Activated CD4-positive, CD25-positive, alpha-beta regulatory T cell treated with anti-CD3 and anti-CD28 coated beads, Interleukin-2, amount 50 U/mL, for 72 hours (primary cell): Measurements from ENCODE around the gene CREBL2.
"Not testable (repeated sequence)": the region's sequence is repeated elsewhere in the genome, so short reads cannot be mapped to it uniquely, and the experiment has no call there.

Experiments used
- DNase-seq: peaks from one replicate; pipeline ENCODE4 v3.0.0; 2021

CREBL2 gene

GRCh38 chr12:12611512-12612306 is at the start of gene CREBL2:
TSS of gene CREBL2 (plus strand) at chr12:12611876. CDS start at chr12:12612173, 297 bp downstream.
- peak; percentile 81 for DNase-seq

DNA sequence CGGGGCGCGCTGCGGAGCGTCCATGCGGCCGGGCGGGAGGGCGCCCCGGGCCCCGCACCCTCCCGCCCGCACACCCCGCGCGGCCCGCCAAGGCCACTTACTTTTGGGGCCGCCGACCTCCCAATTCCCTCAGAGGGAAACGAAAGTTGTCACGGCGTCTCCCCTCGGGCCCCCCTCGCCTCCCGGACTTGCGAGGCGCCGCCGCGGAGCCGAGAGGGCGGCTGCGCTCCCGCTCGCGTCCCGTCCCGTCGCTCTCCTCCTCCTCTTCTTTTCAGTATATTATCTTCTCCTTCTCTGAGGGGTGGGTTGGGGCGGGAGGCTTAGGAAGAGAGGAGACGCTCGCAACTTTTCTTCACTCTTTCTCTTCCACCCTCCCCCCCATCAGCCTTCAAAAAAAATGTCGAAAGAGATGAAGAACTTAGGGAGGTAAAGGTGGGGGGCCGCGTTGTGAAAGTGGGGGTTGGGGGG is 49.6 kb upstream of the CREBL2 start:
- DNase-seq = no peak

DNA sequence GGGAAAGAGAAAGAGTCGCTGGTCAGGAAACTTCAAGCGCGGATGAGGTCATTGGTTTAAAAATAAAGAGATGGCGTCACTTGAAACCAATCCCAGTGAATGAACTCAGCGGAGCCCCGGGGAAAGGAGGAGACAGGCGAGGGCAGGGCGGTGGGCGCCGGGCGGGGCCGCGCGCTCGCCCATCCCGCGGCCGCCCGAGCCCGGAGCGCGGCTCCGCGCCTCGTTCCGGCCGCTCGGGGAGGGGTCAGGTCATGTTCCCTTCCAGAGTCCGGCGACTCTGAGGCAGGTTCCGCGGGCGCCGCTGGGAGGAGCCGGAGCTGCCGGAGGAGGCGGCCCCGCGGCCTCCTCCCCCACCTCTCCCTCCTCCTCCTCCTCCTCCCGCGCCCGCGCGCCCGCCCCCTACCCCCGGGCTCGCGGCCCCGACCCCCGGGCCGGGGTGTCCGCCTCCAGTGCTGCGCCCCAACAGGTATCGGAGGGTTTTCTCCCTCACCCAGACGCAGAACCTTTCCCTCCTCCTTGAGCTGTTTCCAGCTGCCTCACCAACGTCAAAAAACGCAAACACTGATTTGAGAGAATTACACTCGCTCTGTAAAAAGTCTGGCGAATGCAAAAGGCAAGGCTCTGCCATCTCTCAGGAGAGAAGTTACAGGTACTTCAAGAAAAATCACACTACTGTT is 49.0 kb upstream of the CREBL2 start, which contains the start of gene DUSP16:
DUSP16 (minus strand) TSS at position 279 of the 677 bp plus-strand sequence. CDS start 41,765 bp downstream, outside the sequence.
- DNase-seq = peak; percentile 78

GRCh38 chr12:12563290-12563928 is 48.3 kb upstream of the CREBL2 start:
- DNase-seq = no peak

DNA sequence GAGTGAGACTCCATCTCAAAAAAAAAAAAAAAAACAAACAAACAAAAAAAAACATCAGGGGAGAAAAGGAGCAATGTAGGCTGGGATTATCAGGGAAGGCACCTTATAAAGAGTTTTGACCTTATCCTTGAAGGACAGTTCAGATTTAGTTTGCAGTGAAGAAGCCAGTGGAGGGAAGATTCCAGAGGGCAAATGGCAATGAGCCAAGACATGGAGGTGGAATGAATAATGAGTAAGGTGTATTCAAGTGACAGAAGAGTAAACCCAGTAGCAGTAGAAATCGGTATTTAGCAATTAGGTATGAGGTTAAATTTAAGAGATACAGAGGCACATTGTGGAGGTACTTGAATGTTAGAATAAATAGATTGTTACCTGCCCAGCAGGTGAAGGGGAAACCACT is 46.8 kb upstream of the CREBL2 start:
- no peak for DNase-seq

DNA sequence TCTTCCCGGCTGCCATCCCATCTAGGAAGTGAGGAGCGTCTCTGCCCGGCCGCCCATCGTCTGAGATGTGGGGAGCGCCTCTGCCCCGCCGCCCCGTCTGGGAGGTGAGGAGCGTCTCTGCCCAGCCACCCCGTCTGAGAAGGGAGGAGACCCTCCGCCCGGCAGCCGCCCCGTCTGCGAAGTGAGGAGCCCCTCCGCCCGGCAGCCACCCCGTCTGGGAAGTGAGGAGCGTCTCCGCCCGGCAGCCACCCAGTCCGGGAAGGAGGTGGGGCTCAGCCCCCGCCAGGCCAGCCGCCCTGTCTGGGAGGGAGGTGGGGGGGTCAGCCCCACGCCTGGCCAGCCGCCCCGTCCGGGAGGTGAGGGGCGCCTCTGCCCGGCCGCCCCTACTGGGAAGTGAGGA is 45.7 kb upstream of the CREBL2 start:
- not testable (repeated sequence) for DNase-seq

DNA sequence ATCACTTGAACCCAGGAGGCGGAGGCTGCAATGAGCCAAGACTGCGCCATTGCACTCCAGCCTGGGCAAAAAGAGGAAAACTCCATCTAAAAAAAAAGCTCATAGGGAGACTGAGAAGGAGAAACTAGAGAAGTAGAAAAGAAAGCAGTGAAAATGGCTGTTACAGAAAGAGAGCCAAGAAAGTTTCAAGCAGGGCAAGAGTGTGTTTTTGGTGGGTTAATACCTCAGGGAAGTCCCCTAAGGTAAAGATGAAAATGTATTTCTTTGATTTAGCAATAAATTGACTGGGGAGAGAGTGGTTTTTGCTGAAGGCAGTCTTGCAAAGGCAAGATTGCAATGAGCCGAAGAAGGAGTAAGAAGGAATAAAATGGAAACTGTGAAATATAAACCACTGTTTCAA is 39.0 kb upstream of the CREBL2 start:
- DNase-seq = no peak

GRCh38 chr12:12577786-12578185 is 33.9 kb upstream of the CREBL2 start:
- no peak for DNase-seq

- not testable (repeated sequence) for DNase-seq
These were observed 31.0 kb upstream of the CREBL2 start for GRCh38 chr12:12580716-12581115.

DNA sequence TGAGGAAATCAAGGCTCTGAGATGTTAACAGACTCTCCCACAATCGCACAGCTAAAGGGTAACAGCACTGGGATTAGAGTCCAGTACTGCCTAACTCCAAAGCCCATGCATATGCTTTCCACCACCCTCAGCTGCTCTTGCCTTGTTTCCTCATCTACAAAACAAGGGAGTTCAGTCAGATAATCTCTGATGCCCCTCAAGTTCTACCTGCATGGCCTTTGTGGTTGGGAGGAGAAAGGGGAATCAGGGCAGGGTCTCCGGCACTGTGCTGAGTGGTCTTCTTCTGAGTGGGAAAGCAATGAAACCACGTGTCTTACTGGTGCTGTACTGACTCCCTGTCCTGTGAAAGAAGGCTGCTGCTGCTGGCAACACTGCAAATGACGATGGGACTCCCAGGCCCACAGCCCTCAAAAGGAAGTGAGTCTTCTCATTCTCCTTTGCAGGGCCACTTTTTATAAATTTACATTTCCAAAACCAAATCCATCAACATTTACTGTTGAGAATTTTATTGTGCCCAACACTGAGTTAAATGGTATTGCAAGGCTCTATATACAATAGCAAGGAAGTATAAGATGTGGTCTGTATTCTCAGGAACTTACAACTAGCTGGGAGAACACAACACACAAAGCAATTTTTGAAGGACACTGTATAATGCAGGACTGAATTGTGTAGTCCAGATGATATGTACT is 29.3 kb upstream of the CREBL2 start:
- no peak for DNase-seq

DNA sequence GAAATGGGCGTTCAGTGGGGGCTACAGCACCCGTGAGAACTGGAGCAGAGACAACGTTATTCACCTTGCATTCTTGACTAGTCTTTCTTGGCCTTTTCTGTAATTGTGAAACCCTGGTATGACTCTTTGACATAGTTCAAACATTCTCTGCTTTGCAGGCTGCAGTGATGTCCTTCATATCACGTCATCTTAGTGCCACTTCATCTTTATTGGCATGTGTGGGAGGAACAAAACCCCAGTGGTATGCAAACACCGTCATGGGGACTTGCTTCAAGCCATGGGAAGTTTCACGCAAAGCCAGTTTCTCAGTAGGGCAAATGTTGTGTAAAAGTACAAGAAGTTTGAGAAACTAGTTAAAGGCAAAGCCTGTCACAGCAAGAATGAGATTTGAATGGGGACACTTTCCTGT is 28.8 kb upstream of the CREBL2 start:
- no peak for DNase-seq

- DNase-seq = no peak
These were observed 28.0 kb upstream of the CREBL2 start for GRCh38 chr12:12583510-12584178.

GRCh38 chr12:12585115-12585863 is 26.4 kb upstream of the CREBL2 start:
- DNase-seq = no peak

- DNase-seq = no peak
These were observed 24.6 kb upstream of the CREBL2 start for GRCh38 chr12:12586879-12587675.

DNA sequence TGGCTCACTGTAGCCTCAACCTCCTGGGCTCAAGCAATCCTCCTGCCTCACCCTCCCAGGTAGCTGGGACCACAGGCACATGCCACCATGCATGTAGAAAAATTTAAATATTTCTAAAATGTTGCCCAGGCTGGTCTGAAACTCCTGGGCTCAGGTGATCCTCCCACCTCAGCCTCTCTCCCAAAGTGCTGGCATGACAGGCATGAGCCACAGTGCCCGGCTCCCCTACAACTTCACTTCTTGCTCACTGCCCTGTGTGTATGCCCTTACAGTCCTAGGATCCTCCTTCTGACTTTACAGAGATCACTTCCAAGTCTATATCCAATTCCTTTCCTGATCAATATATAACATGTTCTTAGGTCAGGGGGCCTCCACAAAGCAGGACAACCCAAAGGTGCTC is 23.8 kb upstream of the CREBL2 start:
- DNase-seq = no peak

DNA sequence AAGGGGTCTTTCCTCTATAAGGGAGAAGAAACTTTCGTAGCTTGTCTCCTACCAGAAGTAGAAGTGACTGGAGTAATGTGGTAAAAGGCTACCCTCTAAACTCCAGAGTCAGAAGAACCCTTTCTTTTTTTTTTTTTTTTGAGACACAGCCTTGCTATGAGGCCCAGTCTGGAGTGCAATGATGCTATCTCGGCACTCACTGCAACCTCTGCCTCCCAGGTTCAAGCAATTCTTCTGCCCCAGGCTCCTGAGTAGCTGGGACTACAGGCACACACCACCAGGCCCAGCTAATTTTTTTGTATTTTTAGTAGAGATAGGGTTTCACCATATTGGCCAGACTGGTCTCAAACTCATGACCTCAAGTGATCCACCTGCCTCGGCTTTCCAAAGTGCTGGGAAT is 23.2 kb upstream of the CREBL2 start:
- DNase-seq = not testable (repeated sequence)

DNA sequence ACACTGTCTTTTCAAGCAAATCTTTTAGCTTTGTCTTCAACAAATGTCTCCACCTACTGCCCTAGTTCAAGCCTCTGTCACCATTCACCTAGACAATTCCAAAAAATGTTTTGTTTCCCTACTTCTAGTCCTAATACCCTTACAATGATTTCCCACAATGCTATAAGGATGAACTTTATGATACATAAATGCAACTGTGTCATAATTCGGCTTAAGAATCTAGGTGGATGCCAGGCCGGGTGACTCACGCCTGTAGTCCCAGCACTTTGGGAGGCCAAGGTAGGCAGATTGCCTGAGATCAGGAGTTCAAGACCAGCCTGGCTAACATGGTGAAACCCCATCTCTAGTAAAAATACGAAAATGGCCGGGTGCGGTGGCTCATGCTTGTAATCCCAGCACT is 20.7 kb upstream of the CREBL2 start:
- no peak for DNase-seq

- DNase-seq = no peak
These were observed 18.7 kb upstream of the CREBL2 start for GRCh38 chr12:12592930-12593329.

GRCh38 chr12:12595929-12596328 is 15.7 kb upstream of the CREBL2 start:
- DNase-seq = not testable (repeated sequence)

DNA sequence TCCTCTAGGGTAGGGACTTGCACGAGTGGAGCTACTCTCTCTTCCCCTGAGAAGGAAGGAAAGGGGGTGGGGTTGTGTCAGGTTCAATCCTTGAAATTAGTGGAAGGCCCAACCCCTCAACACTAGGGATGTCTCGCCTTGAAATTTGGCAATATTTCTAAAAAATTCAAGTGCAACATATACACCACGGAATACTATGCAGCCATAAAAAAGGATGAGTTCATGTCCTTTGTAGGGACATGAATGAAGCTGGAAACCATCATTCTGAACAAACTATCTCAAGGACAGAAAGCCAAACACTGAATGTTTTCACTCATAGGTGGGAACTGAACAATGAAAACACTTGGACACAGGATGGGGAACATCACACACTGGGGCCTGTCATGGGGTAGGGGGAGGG is 15.1 kb upstream of the CREBL2 start:
- not testable (repeated sequence) for DNase-seq

DNA sequence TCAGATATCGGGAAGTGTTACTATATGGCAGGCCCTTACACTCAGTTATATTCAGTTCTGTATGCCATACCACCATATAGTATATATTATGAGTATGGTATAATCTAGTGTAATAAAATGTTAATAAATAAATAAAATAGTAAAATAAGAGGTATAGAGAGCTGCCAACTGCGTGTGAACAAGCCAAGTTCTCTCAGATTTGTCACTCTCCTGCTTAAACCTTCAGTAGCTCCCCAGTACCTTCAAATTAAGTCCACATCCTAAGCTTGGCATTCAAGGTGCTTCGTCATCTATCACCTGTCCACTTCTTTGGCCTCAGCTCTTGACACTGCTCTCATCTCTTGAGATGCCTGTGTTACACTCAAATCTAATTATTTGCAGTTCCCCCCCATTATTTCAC is 12.8 kb upstream of the CREBL2 start:
- no peak for DNase-seq
